Ishikawa (cell line): Measurements from ENCODE around the gene BOLL.

Experiments used
- EGR1 ChIP-seq: IDR thresholded peaks from 2 replicates; pipeline ENCODE4 v1.6.1; 2012
- EP300 ChIP-seq: IDR thresholded peaks from 2 replicates; pipeline ENCODE4 v1.6.1; 2012; ENCODE audit warnings: borderline replicate concordance
- FOXM1 ChIP-seq: IDR thresholded peaks from 2 replicates; pipeline ENCODE4 v1.6.1; 2012; ENCODE audit warnings: low read depth, borderline replicate concordance
- MAX ChIP-seq: IDR thresholded peaks from 2 replicates; pipeline ENCODE4 v1.6.1; 2012
- RAD21 ChIP-seq: IDR thresholded peaks from 2 replicates; pipeline ENCODE4 v1.6.1; 2012; ENCODE audit warnings: low read depth
- TAF1 ChIP-seq: IDR thresholded peaks from 2 replicates; pipeline ENCODE4 v1.6.1; 2012; ENCODE audit warnings: low read depth, mild to moderate bottlenecking
- TCF12 ChIP-seq: IDR thresholded peaks from 2 replicates; pipeline ENCODE4 v1.6.1; 2012; ENCODE audit warnings: low read depth
- TEAD4 ChIP-seq: IDR thresholded peaks from 2 replicates; pipeline ENCODE4 v1.6.1; 2012
- USF1 ChIP-seq: IDR thresholded peaks from 2 replicates; pipeline ENCODE4 v1.6.1; 2012
- YY1 ChIP-seq: IDR thresholded peaks from 2 replicates; pipeline ENCODE4 v1.6.1; 2012; ENCODE audit warnings: low read depth
- ZBTB7A ChIP-seq: IDR thresholded peaks from 2 replicates; pipeline ENCODE4 v1.6.1; 2012; ENCODE audit warnings: low read depth
- TF ChIP-seq, protein P1 (sequence below): IDR thresholded peaks from 2 replicates; pipeline ENCODE4 v1.6.1; 2012; ENCODE audit warnings: low read depth, mild to moderate bottlenecking

DNA sequence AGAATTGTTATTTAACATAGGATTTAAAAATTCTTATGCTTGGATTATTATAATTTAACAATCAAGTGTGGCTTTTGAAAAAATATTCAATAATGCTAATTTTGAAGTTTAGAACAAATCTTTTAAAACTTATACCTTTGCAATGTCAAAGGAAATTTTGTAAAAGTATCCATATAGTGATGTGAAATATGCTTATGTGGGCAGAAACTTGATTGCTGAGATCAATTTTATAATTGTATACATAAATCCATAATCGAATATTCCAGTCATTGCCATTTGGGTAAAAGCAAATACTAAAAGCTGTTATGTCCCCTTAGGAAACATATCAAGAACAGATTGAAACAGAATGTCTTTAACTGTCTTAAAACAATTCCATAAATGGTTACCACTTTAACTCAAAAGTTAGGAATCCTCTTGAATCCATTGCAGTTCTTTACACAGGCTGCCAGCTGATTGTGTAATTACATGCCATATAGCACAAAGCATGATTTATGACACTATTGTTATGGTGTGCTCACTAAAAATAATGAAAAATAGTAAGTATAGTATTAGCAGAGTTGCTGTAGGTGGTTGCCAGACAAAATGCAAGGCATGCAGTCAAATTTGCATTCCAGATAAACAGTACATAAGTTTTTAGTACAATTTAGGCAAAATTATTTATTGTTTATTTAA is 43.5 kb upstream of the BOLL start:
- TF ChIP-seq YY1 (no peak), ZBTB7A (no peak), EP300 (peak; percentile 26; the same call in 1 of the 2 replicates), TAF1 (no peak), MAX (no peak), RAD21 (no peak), TEAD4 (no peak), EGR1 (no peak), FOXM1 (no peak), USF1 (no peak), TCF12 (no peak)
- TF ChIP-seq, protein P1, sequence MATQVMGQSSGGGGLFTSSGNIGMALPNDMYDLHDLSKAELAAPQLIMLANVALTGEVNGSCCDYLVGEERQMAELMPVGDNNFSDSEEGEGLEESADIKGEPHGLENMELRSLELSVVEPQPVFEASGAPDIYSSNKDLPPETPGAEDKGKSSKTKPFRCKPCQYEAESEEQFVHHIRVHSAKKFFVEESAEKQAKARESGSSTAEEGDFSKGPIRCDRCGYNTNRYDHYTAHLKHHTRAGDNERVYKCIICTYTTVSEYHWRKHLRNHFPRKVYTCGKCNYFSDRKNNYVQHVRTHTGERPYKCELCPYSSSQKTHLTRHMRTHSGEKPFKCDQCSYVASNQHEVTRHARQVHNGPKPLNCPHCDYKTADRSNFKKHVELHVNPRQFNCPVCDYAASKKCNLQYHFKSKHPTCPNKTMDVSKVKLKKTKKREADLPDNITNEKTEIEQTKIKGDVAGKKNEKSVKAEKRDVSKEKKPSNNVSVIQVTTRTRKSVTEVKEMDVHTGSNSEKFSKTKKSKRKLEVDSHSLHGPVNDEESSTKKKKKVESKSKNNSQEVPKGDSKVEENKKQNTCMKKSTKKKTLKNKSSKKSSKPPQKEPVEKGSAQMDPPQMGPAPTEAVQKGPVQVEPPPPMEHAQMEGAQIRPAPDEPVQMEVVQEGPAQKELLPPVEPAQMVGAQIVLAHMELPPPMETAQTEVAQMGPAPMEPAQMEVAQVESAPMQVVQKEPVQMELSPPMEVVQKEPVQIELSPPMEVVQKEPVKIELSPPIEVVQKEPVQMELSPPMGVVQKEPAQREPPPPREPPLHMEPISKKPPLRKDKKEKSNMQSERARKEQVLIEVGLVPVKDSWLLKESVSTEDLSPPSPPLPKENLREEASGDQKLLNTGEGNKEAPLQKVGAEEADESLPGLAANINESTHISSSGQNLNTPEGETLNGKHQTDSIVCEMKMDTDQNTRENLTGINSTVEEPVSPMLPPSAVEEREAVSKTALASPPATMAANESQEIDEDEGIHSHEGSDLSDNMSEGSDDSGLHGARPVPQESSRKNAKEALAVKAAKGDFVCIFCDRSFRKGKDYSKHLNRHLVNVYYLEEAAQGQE: no peak
